OCI-LY3 (cell line): ENCODE measurements around the gene KCNIP4.

Experiments used
- CTCF ChIP-seq: fragments of 200-600, 300-600 bp; sonication (generic); IDR thresholded peaks from 2 replicates; pipeline ENCODE4 v1.5.1; 2014; ENCODE audit warnings: antibody characterized with exemption, low read length, low read depth
- EZH2phosphoT487 ChIP-seq: fragments of 200-600 bp; shearing (Covaris generic); IDR thresholded peaks from 2 replicates; pipeline ENCODE4 v1.6.1; 2018; ENCODE audit warnings: antibody characterized with exemption, mixed run types, low read depth

- TF ChIP-seq CTCF (no peak), EZH2phosphoT487 (no peak)
Measured at GRCh38 chr4:20881658-20882057, 1066.9 kb downstream of the KCNIP4 start.
